GM12801 (cell line): ENCODE measurements around the gene HEXA.

Experiments used
- TF ChIP-seq, protein P1 (sequence below): IDR thresholded peaks from one replicate; pipeline ENCODE4 v1.5.1; 2011; ENCODE audit warnings: control low read depth; ENCODE audit not compliant: insufficient read length; ENCODE audit errors: extremely low read depth

The HEXA gene

DNA sequence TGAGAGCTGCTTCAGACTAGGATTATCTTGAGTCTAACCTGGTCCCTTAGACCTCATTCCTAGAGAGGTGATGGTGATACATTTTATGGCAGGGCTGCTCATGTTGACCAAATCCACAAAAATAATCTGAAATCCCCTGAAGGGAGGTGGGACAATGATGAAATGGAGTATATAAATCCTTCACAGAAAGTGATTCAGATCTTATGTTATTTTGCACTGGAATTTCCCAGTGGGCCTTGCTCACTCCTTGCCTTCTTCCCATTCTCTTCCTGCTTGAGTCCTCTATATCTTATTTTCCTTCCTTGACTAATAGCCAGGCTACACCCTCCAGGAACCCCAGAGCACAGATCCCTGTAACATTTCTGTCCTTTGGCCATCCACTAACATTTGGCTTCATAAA, 11.9 kb upstream of the HEXA start:
- TF ChIP-seq, protein P1, sequence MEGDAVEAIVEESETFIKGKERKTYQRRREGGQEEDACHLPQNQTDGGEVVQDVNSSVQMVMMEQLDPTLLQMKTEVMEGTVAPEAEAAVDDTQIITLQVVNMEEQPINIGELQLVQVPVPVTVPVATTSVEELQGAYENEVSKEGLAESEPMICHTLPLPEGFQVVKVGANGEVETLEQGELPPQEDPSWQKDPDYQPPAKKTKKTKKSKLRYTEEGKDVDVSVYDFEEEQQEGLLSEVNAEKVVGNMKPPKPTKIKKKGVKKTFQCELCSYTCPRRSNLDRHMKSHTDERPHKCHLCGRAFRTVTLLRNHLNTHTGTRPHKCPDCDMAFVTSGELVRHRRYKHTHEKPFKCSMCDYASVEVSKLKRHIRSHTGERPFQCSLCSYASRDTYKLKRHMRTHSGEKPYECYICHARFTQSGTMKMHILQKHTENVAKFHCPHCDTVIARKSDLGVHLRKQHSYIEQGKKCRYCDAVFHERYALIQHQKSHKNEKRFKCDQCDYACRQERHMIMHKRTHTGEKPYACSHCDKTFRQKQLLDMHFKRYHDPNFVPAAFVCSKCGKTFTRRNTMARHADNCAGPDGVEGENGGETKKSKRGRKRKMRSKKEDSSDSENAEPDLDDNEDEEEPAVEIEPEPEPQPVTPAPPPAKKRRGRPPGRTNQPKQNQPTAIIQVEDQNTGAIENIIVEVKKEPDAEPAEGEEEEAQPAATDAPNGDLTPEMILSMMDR: no peak

DNA sequence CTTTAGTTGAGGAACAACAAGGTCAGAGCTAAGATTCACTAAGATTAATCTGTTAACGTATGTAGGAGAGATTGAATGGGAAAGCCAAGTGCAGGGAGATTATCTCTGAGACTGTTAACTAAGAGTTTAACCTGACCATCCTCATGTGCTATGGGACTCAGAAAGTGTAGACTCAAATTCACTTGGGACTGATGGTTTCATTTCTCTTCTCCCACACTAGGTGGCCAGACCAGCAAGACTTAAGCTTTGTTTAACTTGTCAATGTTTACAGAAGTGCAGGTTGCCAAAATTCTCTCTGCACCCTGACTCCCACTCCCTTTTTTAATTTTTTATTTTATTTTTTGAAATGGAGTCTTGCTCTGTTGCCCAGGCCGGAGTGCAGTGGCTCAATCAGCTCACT, 6.3 kb upstream of the HEXA start:
- TF ChIP-seq, protein P1: no peak

DNA sequence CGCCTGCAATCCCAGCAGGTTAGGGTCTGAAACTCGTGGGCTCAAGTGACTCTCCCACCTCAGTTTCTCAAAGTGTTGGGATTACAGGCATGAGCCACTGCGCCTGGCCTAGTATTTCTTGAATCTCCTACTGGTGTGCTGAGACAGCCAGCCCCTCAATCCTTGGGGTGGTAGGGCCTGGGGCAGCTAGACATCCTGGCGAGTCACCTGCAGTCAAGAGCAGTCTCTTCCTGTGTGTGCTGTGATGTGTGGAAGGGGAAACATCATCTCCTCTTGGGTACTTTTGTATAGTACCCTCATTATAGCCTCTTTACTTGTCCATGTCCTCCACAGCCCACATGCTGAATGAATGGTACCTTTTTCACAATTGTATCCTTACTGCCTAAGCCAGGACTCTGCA, 4.9 kb upstream of the HEXA start:
- TF ChIP-seq, protein P1: no peak

DNA sequence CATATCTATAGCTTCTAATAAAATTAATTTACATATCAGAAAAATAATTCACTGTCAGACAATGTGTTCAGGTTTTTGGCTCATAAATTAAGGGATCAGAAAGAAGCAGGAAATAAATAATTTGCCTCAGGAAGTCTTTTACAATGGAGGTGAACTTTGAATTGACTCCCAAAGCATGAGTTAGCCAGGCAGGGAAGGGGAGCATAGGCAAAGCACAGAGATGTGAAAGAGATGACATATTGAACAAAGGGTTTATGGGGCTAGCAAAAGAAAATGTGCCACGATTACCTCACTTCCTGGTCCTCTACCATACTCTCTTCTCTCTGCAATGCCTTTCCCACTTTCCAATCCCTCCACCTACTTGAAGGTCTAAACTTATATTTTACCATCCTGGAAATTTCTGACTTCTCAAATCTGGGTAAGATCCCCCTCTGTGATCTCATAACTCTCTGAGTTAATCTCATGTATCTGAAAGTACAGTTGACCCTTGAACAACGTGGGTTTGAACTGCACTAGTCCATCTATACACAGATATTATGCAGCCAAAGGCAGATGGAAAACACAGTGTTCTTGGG, 4.1 kb upstream of the HEXA start:
- TF ChIP-seq, protein P1: no peak

DNA sequence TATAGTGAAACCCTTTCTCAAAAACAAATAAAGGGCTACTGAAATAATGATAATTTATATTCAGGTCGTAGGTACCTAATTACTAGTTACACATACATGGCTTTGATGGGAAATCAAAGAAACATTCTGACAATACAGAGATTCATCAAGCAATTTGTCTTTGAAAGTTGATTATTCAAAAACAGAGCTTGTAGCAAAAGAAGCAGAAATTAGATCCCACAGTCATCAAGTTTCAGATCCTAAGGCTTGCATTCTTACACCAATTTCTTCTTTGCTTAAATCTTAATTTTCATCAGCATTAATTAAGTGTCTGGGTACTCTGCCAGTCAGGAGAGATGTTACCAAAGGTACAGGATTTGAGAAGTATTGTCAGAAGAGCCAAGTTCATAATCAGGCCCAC, 1.5 kb upstream of the HEXA start:
- TF ChIP-seq, protein P1: no peak

DNA sequence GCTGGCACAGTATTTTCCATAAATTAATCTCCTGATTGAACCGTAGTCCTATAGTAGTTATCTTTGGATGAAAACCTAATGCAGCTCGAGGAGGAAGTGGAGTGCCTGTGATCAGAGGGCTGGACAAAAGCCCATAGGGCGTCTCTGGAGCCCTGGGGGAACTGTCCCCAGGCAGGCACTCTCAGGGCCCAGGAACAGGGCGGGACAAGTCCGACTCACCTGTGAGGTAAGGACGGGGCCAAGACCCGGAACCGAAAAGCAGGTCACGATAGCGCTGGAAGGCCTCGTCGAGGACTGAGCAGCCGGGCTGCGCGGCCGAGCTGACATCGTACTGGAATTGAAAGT, 341 bp downstream of the HEXA start:
- TF ChIP-seq, protein P1: no peak

DNA sequence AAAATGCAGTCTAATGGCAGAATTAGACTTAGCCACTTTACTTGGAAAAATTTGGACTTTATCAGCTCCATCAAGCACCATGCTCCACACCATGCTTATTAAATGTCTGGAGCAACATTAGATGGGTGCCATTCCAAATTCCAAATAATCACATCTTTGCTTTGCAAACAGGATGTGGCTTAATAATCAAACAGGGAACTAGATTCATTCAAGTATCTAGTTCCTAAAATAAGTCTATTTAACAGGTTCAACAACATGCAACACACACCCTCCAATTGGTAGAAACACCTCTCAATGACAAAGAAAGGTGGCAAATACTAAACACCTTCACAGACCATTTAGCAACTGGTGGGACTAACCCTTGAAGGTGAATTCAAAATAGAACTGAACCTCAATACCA, 3.5 kb downstream of the HEXA start:
- TF ChIP-seq, protein P1: no peak

DNA sequence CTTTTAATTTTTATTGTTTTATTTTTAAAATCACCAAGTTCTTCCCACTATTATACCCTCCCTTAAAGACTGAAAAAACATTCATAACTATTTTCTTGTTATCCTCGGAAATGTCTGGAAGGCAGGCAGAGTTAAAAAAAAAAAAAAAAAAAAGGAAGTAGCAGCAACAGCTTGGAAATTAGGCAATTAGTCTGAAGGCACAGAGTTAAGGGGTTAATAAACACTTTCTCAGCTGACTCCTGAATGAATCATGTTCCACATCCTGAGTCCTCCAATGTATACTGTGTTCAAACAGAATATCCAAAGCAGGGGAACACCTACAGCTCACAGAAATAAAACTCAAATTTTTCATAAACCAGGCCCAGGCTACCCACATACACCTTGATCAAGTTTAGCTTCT, 5.8 kb downstream of the HEXA start:
- TF ChIP-seq, protein P1: no peak
